Osteocyte (in vitro differentiated cells): Measurements from ENCODE around the gene DGLUCY. TPM values are rescaled to one million over a fixed set of nuclear protein-coding genes. Genes with fewer than 3 reads are reported as not detected.

Experiments
- DNase-seq: peaks from one replicate; pipeline ENCODE4 v3.0.0; 2021; ENCODE audit warnings: mixed read lengths; ENCODE audit not compliant: unreplicated experiment; ENCODE audit errors: extremely low spot score
- H3K27ac Mint-ChIP-seq: one replicate; pipeline ENCODE4 v1.8.0; 2021; ENCODE audit warnings: mild to moderate bottlenecking, mixed read lengths; ENCODE audit not compliant: unreplicated experiment
- H3K27me3 Mint-ChIP-seq: one replicate; pipeline ENCODE4 v1.8.0; 2021; ENCODE audit warnings: mixed read lengths; ENCODE audit not compliant: unreplicated experiment
- H3K36me3 Mint-ChIP-seq: one replicate; pipeline ENCODE4 v1.8.0; 2021; ENCODE audit warnings: mixed read lengths; ENCODE audit not compliant: unreplicated experiment
- H3K4me1 Mint-ChIP-seq: one replicate; pipeline ENCODE4 v1.8.0; 2021; ENCODE audit warnings: mixed read lengths; ENCODE audit not compliant: unreplicated experiment
- H3K4me3 Mint-ChIP-seq: one replicate; pipeline ENCODE4 v1.8.0; 2021; ENCODE audit warnings: mild to moderate bottlenecking, moderate library complexity, mixed read lengths; ENCODE audit not compliant: unreplicated experiment
- H3K9me3 Mint-ChIP-seq: one replicate; pipeline ENCODE4 v1.8.0; 2021; ENCODE audit warnings: mixed read lengths; ENCODE audit not compliant: unreplicated experiment
- CTCF ChIP-seq: fragments of 200-600 bp; sonication (generic); IDR thresholded peaks from 2 replicates; pipeline ENCODE4 v1.5.0; 2021; ENCODE audit warnings: antibody characterized with exemption, mild to moderate bottlenecking, moderate library complexity
- total RNA-seq: library from RNA; stranded (reverse); gene quantifications from 2 replicates; pipeline ENCODE4 v1.2.1, GENCODE V29; 2021

DGLUCY gene
- total RNA-seq, 1 donor from 2014 or later = 20.4 TPM

- Mint-ChIP-seq H3K36me3 (peaks cover 3% of the 10 kb centered on the region), H3K4me3 (no peak overlapping the region), H3K27ac (no peak overlapping the region), H3K27me3 (no peaks in the 10 kb centered on the region), H3K9me3 (no peaks in the 10 kb centered on the region), H3K4me1 (peaks cover 7% of the 10 kb centered on the region)
- TF ChIP-seq CTCF = no peak
- no peak for DNase-seq
These were observed 30.0 kb downstream of the DGLUCY start for GRCh38 chr14:91143862-91144261.

- Mint-ChIP-seq H3K4me1 (peaks cover 12% of the 10 kb centered on the region), H3K27me3 (no peaks in the 10 kb centered on the region), H3K9me3 (no peaks in the 10 kb centered on the region), H3K36me3 (peaks cover 3% of the 10 kb centered on the region), H3K27ac (no peak overlapping the region), H3K4me3 (no peak overlapping the region)
- TF ChIP-seq CTCF = no peak
- no peak for DNase-seq
These were observed 30.7 kb downstream of the DGLUCY start for GRCh38 chr14:91144425-91145145.

GRCh38 chr14:91145391-91146160, 31.7 kb downstream of the DGLUCY start:
- H3K27me3 Mint-ChIP-seq = no peaks in the 10 kb centered on the region
- H3K9me3 Mint-ChIP-seq = no peaks in the 10 kb centered on the region
- no peak for DNase-seq
- no peak overlapping the region for H3K27ac Mint-ChIP-seq
- H3K36me3 Mint-ChIP-seq = peaks cover 3% of the 10 kb centered on the region
- no peak overlapping the region for H3K4me3 Mint-ChIP-seq
- H3K4me1 Mint-ChIP-seq = peaks cover 10% of the 10 kb centered on the region
- TF ChIP-seq CTCF = no peak

GRCh38 chr14:91146661-91147060, 32.8 kb downstream of the DGLUCY start:
- no peak overlapping the region for H3K27ac Mint-ChIP-seq

More at GRCh38 chr14:91146661-91147060, 32.8 kb downstream of the DGLUCY start:
- Mint-ChIP-seq H3K4me1 (peaks cover 12% of the 10 kb centered on the region), H3K36me3 (peaks cover 3% of the 10 kb centered on the region), H3K4me3 (no peak overlapping the region), H3K27me3 (no peaks in the 10 kb centered on the region), H3K9me3 (no peaks in the 10 kb centered on the region)
- no peak for TF ChIP-seq CTCF
- no peak for DNase-seq
